GM19043 (cell line): ENCODE data around the gene TBC1D22A.

Source experiments
- ATAC-seq: cut with Tn5 transposase; IDR thresholded peaks from one replicate; pipeline ENCODE4 v1.9.1; 2021; ENCODE audit warnings: low read depth; ENCODE audit not compliant: unreplicated experiment

Gene TBC1D22A

GRCh38 chr22:46897246-46897623 is 134.8 kb downstream of the TBC1D22A start:
- ATAC-seq, result no peak

GRCh38 chr22:46900549-46900948 is 138.1 kb downstream of the TBC1D22A start:
- ATAC-seq, result no peak

GRCh38 chr22:46902436-46902835 is 140.0 kb downstream of the TBC1D22A start:
- ATAC-seq, result no peak

GRCh38 chr22:46902998-46903916 is 140.8 kb downstream of the TBC1D22A start:
- no peak for ATAC-seq

- no peak for ATAC-seq
Observed at GRCh38 chr22:46905415-46905814, 143.0 kb downstream of the TBC1D22A start.

GRCh38 chr22:46905834-46906233 is 143.4 kb downstream of the TBC1D22A start:
- no peak for ATAC-seq

- ATAC-seq, result no peak
Observed at GRCh38 chr22:46906326-46907045, 144.0 kb downstream of the TBC1D22A start.

GRCh38 chr22:46907241-46908215 is 145.1 kb downstream of the TBC1D22A start:
- ATAC-seq, result no peak

GRCh38 chr22:46908641-46909107 is 146.2 kb downstream of the TBC1D22A start:
- no peak for ATAC-seq

GRCh38 chr22:46909237-46910030 is 147.0 kb downstream of the TBC1D22A start:
- no peak for ATAC-seq

GRCh38 chr22:46910624-46911023 is 148.2 kb downstream of the TBC1D22A start:
- ATAC-seq, result no peak

- ATAC-seq, result no peak
Observed at GRCh38 chr22:46911346-46911745, 148.9 kb downstream of the TBC1D22A start.

- no peak for ATAC-seq
Observed at GRCh38 chr22:46913351-46913750, 150.9 kb downstream of the TBC1D22A start.

GRCh38 chr22:46914481-46914880 is 152.0 kb downstream of the TBC1D22A start:
- no peak for ATAC-seq

- ATAC-seq, result no peak
Observed at GRCh38 chr22:46914916-46915894, 152.8 kb downstream of the TBC1D22A start.

- no peak for ATAC-seq
Observed at GRCh38 chr22:46915950-46916730, 153.7 kb downstream of the TBC1D22A start.

- ATAC-seq, result no peak
Observed at GRCh38 chr22:46916886-46917770, 154.7 kb downstream of the TBC1D22A start.
